ENCODE results near the gene MCEE.

The MCEE gene

GRCh38 chr2:71166812-71167211, 36.8 kb upstream of the MCEE start:
- no peak overlapping the region for H3K4me3 ChIP-seq (ENCODE audit: low read depth, low read length, poor library complexity, severe bottlenecking)
- H3K4me2 ChIP-seq (ENCODE audit: low read length): no peak overlapping the region
- no peaks in the 10 kb centered on the region for H3K9me2 ChIP-seq (ENCODE audit: low read depth, low read length)
- H3F3A ChIP-seq (ENCODE audit: insufficient read depth, low read length): no peaks in the 10 kb centered on the region
- H3K36me3 ChIP-seq (ENCODE audit: insufficient read depth, low read length): no peaks in the 10 kb centered on the region
- H3K79me2 ChIP-seq (ENCODE audit: insufficient read depth, low read length): no peaks in the 10 kb centered on the region
- no peak overlapping the region for H3K27ac ChIP-seq (ENCODE audit: low read depth, low read length, poor library complexity, severe bottlenecking)
- H3K27me3 ChIP-seq (ENCODE audit: insufficient read depth, low read length): no peaks in the 10 kb centered on the region
- H3K4me1 ChIP-seq (ENCODE audit: insufficient read depth, low read length, severe bottlenecking): no peaks in the 10 kb centered on the region
- no peaks in the 10 kb centered on the region for H4K20me1 ChIP-seq (ENCODE audit: insufficient read depth, low read length)
- no peaks in the 10 kb centered on the region for H3K9me3 ChIP-seq (ENCODE audit: low read length)
- H3K9ac ChIP-seq (ENCODE audit: low read length): no peak overlapping the region
- TF ChIP-seq CTCF (IDR thresholded peaks at IDR 0.05; ENCODE audit: low read length) (no peak), EZH2 (IDR thresholded peaks at IDR 0.05; ENCODE audit: borderline replicate concordance, low read length) (no peak)
- no peak overlapping the region for H2AFZ ChIP-seq (ENCODE audit: low read length)

- no peak overlapping the region for H2AFZ ChIP-seq (ENCODE audit: low read length)
- no peak overlapping the region for H3K4me2 ChIP-seq (ENCODE audit: low read length)
Measured at GRCh38 chr2:71157124-71157793, 27.2 kb upstream of the MCEE start.

GRCh38 chr2:71156573-71156972, 26.5 kb upstream of the MCEE start:
- H3K27ac ChIP-seq (ENCODE audit: low read depth, low read length, poor library complexity, severe bottlenecking): no peak overlapping the region
- H4K20me1 ChIP-seq (ENCODE audit: insufficient read depth, low read length): no peaks in the 10 kb centered on the region
- no peak overlapping the region for H3K9ac ChIP-seq (ENCODE audit: low read length)
- no peaks in the 10 kb centered on the region for H3K27me3 ChIP-seq (ENCODE audit: insufficient read depth, low read length)
- no peaks in the 10 kb centered on the region for H3K9me3 ChIP-seq (ENCODE audit: low read length)
- no peaks in the 10 kb centered on the region for H3K79me2 ChIP-seq (ENCODE audit: insufficient read depth, low read length)
- no peaks in the 10 kb centered on the region for H3K9me2 ChIP-seq (ENCODE audit: low read depth, low read length)
- no peak overlapping the region for H3K4me2 ChIP-seq (ENCODE audit: low read length)
- H3F3A ChIP-seq (ENCODE audit: insufficient read depth, low read length): no peaks in the 10 kb centered on the region
- H3K4me3 ChIP-seq (ENCODE audit: low read depth, low read length, poor library complexity, severe bottlenecking): no peak overlapping the region
- no peaks in the 10 kb centered on the region for H3K36me3 ChIP-seq (ENCODE audit: insufficient read depth, low read length)
- no peak overlapping the region for H2AFZ ChIP-seq (ENCODE audit: low read length)
- TF ChIP-seq EZH2 (IDR thresholded peaks at IDR 0.05; ENCODE audit: borderline replicate concordance, low read length): no peak
- no peak for TF ChIP-seq CTCF (IDR thresholded peaks at IDR 0.05; ENCODE audit: low read length)
- no peaks in the 10 kb centered on the region for H3K4me1 ChIP-seq (ENCODE audit: insufficient read depth, low read length, severe bottlenecking)

More at GRCh38 chr2:71157124-71157793, 27.2 kb upstream of the MCEE start:
- H3K9me3 ChIP-seq (ENCODE audit: low read length): no peaks in the 10 kb centered on the region
- no peak overlapping the region for H3K27ac ChIP-seq (ENCODE audit: low read depth, low read length, poor library complexity, severe bottlenecking)
- H4K20me1 ChIP-seq (ENCODE audit: insufficient read depth, low read length): no peaks in the 10 kb centered on the region
- no peaks in the 10 kb centered on the region for H3K27me3 ChIP-seq (ENCODE audit: insufficient read depth, low read length)
- H3K79me2 ChIP-seq (ENCODE audit: insufficient read depth, low read length): no peaks in the 10 kb centered on the region
- H3K4me3 ChIP-seq (ENCODE audit: low read depth, low read length, poor library complexity, severe bottlenecking): no peak overlapping the region
- no peaks in the 10 kb centered on the region for H3K9me2 ChIP-seq (ENCODE audit: low read depth, low read length)
- TF ChIP-seq CTCF (IDR thresholded peaks at IDR 0.05; ENCODE audit: low read length) (peak; percentile 67; the same call in 1 of the 2 replicates), EZH2 (IDR thresholded peaks at IDR 0.05; ENCODE audit: borderline replicate concordance, low read length) (no peak)
- no peaks in the 10 kb centered on the region for H3K4me1 ChIP-seq (ENCODE audit: insufficient read depth, low read length, severe bottlenecking)
- no peak overlapping the region for H3K9ac ChIP-seq (ENCODE audit: low read length)
- H3K36me3 ChIP-seq (ENCODE audit: insufficient read depth, low read length): no peaks in the 10 kb centered on the region
- H3F3A ChIP-seq (ENCODE audit: insufficient read depth, low read length): no peaks in the 10 kb centered on the region

Data from OCI-LY1 (cell line).